Osteocyte (in vitro differentiated cells): ENCODE measurements around the gene TNFAIP8L3. TPM values are rescaled to one million over a fixed set of nuclear protein-coding genes. Genes with fewer than 3 reads are reported as not detected.

ENCODE experiments used
- DNase-seq: peaks from one replicate; pipeline ENCODE4 v3.0.0; 2021; ENCODE audit warnings: mixed read lengths; ENCODE audit not compliant: unreplicated experiment; ENCODE audit errors: extremely low spot score
- H3K27ac Mint-ChIP-seq: one replicate; pipeline ENCODE4 v1.8.0; 2021; ENCODE audit warnings: mild to moderate bottlenecking, mixed read lengths; ENCODE audit not compliant: unreplicated experiment
- H3K27me3 Mint-ChIP-seq: one replicate; pipeline ENCODE4 v1.8.0; 2021; ENCODE audit warnings: mixed read lengths; ENCODE audit not compliant: unreplicated experiment
- H3K36me3 Mint-ChIP-seq: one replicate; pipeline ENCODE4 v1.8.0; 2021; ENCODE audit warnings: mixed read lengths; ENCODE audit not compliant: unreplicated experiment
- H3K4me1 Mint-ChIP-seq: one replicate; pipeline ENCODE4 v1.8.0; 2021; ENCODE audit warnings: mixed read lengths; ENCODE audit not compliant: unreplicated experiment
- H3K4me3 Mint-ChIP-seq: one replicate; pipeline ENCODE4 v1.8.0; 2021; ENCODE audit warnings: mild to moderate bottlenecking, moderate library complexity, mixed read lengths; ENCODE audit not compliant: unreplicated experiment
- H3K9me3 Mint-ChIP-seq: one replicate; pipeline ENCODE4 v1.8.0; 2021; ENCODE audit warnings: mixed read lengths; ENCODE audit not compliant: unreplicated experiment
- CTCF ChIP-seq: fragments of 200-600 bp; sonication (generic); IDR thresholded peaks from 2 replicates; pipeline ENCODE4 v1.5.0; 2021; ENCODE audit warnings: antibody characterized with exemption, mild to moderate bottlenecking, moderate library complexity
- total RNA-seq: library from RNA; stranded (reverse); gene quantifications from 2 replicates; pipeline ENCODE4 v1.2.1, GENCODE V29; 2021

TNFAIP8L3 gene
- total RNA-seq, 1 donor from 2014 or later: 0.35 TPM

GRCh38 chr15:51077221-51078153, 17.2 kb downstream of the TNFAIP8L3 start:
- DNase-seq: no peak
- H3K4me3 Mint-ChIP-seq: no peak overlapping the region

GRCh38 chr15:51076524-51077220, 18.0 kb downstream of the TNFAIP8L3 start:
- peaks cover 2% of the 10 kb centered on the region for H3K4me1 Mint-ChIP-seq
- no peak for TF ChIP-seq CTCF
- H3K4me3 Mint-ChIP-seq: no peak overlapping the region
- no peaks in the 10 kb centered on the region for H3K36me3 Mint-ChIP-seq
- no peak overlapping the region for H3K27ac Mint-ChIP-seq
- peaks cover 13% of the 10 kb centered on the region for H3K27me3 Mint-ChIP-seq
- DNase-seq: no peak
- no peaks in the 10 kb centered on the region for H3K9me3 Mint-ChIP-seq

More at GRCh38 chr15:51077221-51078153, 17.2 kb downstream of the TNFAIP8L3 start:
- TF ChIP-seq CTCF: no peak
- Mint-ChIP-seq H3K9me3 (no peaks in the 10 kb centered on the region), H3K27me3 (peaks cover 12% of the 10 kb centered on the region), H3K4me1 (peaks cover 2% of the 10 kb centered on the region), H3K27ac (no peak overlapping the region), H3K36me3 (no peaks in the 10 kb centered on the region)

- Mint-ChIP-seq H3K27ac (no peak overlapping the region), H3K4me3 (no peak overlapping the region), H3K36me3 (no peaks in the 10 kb centered on the region), H3K27me3 (peaks cover 15% of the 10 kb centered on the region), H3K9me3 (no peaks in the 10 kb centered on the region), H3K4me1 (peaks cover 4% of the 10 kb centered on the region)
- TF ChIP-seq CTCF: no peak
- DNase-seq: no peak
Measured at GRCh38 chr15:51075826-51076523, 18.7 kb downstream of the TNFAIP8L3 start.

GRCh38 chr15:51075364-51075763, 19.3 kb downstream of the TNFAIP8L3 start:
- no peaks in the 10 kb centered on the region for H3K9me3 Mint-ChIP-seq
- H3K4me1 Mint-ChIP-seq: peaks cover 4% of the 10 kb centered on the region
- H3K36me3 Mint-ChIP-seq: no peaks in the 10 kb centered on the region
- peaks cover 15% of the 10 kb centered on the region for H3K27me3 Mint-ChIP-seq
- no peak overlapping the region for H3K27ac Mint-ChIP-seq
- no peak overlapping the region for H3K4me3 Mint-ChIP-seq
- TF ChIP-seq CTCF: no peak
- no peak for DNase-seq
